K562 (cell line): Measurements from ENCODE around the gene LHPP. TPM values are rescaled to one million over a fixed set of nuclear protein-coding genes. Genes with fewer than 3 reads are reported as not detected.

ENCODE experiments used
- ATAC-seq: fragments of 200-7000 bp; cut with Tn5 transposase; 3 replicates; pipeline ENCODE4 v1.9.1; 2020; ENCODE audit warnings: moderate library complexity
- BruUV-seq: library from RNA; stranded (reverse); fragments of 400-500 nt; replicated peaks from 2 replicates; lab custom pipeline; 2021; lab: Mats Ljungman, UMichigan
- CTCF ChIA-PET: fragments of 300-600 bp; formaldehyde crosslinking; extraction: SDS; loops from one replicate; lab custom pipeline; 2021; ENCODE audit warnings: low intra/inter-chr PET ratio; lab: Yijun Ruan, JAX
- POLR2A ChIA-PET: fragments of 300-600, 350-650 bp; sonication (Branson Sonifier 250); formaldehyde crosslinking; extraction: SDS; loops from one replicate; lab custom pipeline; 2021; ENCODE audit warnings: antibody characterized with exemption, inconsistent platforms; lab: Yijun Ruan, JAX
- DNase-seq, 4 experiments: peaks; one replicate each; pipeline versions ENCODE4 v3.0.0 to v3.0.0-alpha.2; 2011 to 2018; ENCODE audit warnings: low spot score in 3 of 4, mixed read lengths in 3 of 4; ENCODE audit errors: extremely low read depth in 1 of 4
- FAIRE-seq: peaks from 2 replicates; lab custom pipeline; 2011; peaks lifted over from hg19 to GRCh38; lab: Jason Lieb, UNC
- H2AFZ ChIP-seq: 2 replicates; pipeline ENCODE4 v1.6.0; 2011; ENCODE audit warnings: low read depth, low read length, control low read depth, inconsistent platforms
- H3K27ac ChIP-seq: fragments of 200-600 bp; 3 replicates; pipeline ENCODE4 v1.8.0; 2011; ENCODE audit warnings: low read depth, mild to moderate bottlenecking, control low read depth, inconsistent platforms, low read length, moderate library complexity, mixed read lengths; ENCODE audit errors: extremely low read depth
- H3K27me3 ChIP-seq, 2 experiments: fragments of 300-600 bp in 1 of 2; 2 replicates in 1 of 2; 3 replicates in 1 of 2; pipeline versions ENCODE4 v1.6.0 to v1.8.0; 2011; ENCODE audit warnings: inconsistent platforms in 2 of 2, low read length in 2 of 2, mild to moderate bottlenecking in 1 of 2, mixed read lengths in 1 of 2, moderate library complexity in 1 of 2; ENCODE audit not compliant: control insufficient read depth in 2 of 2, insufficient read depth in 2 of 2
- H3K36me3 ChIP-seq: fragments of 300-600 bp; 3 replicates; pipeline ENCODE4 v1.8.0; 2011; ENCODE audit warnings: mild to moderate bottlenecking, low read length, inconsistent platforms; ENCODE audit not compliant: control insufficient read depth, insufficient read depth
- H3K4me1 ChIP-seq, 2 experiments: fragments of 200-600 bp in 1 of 2; replicated peaks in 1 of 2; 2 replicates in 1 of 2; 3 replicates in 1 of 2; pipeline versions ENCODE4 v1.5.1 to v1.8.0; 2011; ENCODE audit warnings: inconsistent platforms in 2 of 2, low read length in 2 of 2, mild to moderate bottlenecking in 1 of 2, mixed read lengths in 1 of 2, moderate library complexity in 1 of 2; ENCODE audit not compliant: control insufficient read depth in 2 of 2, insufficient read depth in 2 of 2
- H3K4me2 ChIP-seq: 2 replicates; pipeline ENCODE4 v1.6.1; 2011; ENCODE audit warnings: low read length, control low read depth, inconsistent platforms, mixed read lengths; ENCODE audit not compliant: insufficient read depth
- H3K4me3 ChIP-seq: fragments of 200-600 bp; sonication (generic), shearing (Covaris generic); 2 replicates; pipeline ENCODE4 v1.5.1; 2016; ENCODE audit warnings: control low read depth, inconsistent platforms
- H3K79me2 ChIP-seq: fragments of 200-600 bp; 3 replicates; pipeline ENCODE4 v1.8.0; 2011; ENCODE audit warnings: low read length, inconsistent platforms; ENCODE audit not compliant: control insufficient read depth, insufficient read depth
- H3K9ac ChIP-seq, 2 experiments: 2 replicates each; pipeline versions ENCODE4 v1.6.0 to v1.6.1; 2011; ENCODE audit warnings: low read depth in 2 of 2, low read length in 2 of 2, control low read depth in 1 of 2, inconsistent platforms in 1 of 2, mild to moderate bottlenecking in 1 of 2, mixed read lengths in 1 of 2; ENCODE audit not compliant: insufficient read depth in 1 of 2
- H3K9me1 ChIP-seq: one replicate; pipeline ENCODE4 v1.6.0; 2011; ENCODE audit warnings: inconsistent platforms, mild to moderate bottlenecking, low read length, moderate library complexity; ENCODE audit not compliant: control insufficient read depth, insufficient read depth
- H3K9me3 ChIP-seq: replicated peaks from 2 replicates; pipeline ENCODE4 v1.5.1; 2011; ENCODE audit warnings: low read depth, low read length, inconsistent platforms; ENCODE audit not compliant: control insufficient read depth, insufficient read depth
- H4K20me1 ChIP-seq: replicated peaks from 2 replicates; pipeline ENCODE4 v1.6.1; 2011; ENCODE audit warnings: low read length, inconsistent platforms, mixed read lengths; ENCODE audit not compliant: control insufficient read depth, insufficient read depth
- ARNT ChIP-seq, 2 experiments: fragments of 450-650 bp; IDR thresholded peaks; 2 replicates each; pipeline ENCODE4 v1.6.1; 2016; ENCODE audit warnings: mild to moderate bottlenecking in 1 of 2
- ATF6 ChIP-seq: sonication (generic); formaldehyde crosslinking; IDR thresholded peaks from 2 replicates; pipeline ENCODE4 v1.4.0; 2020; ENCODE audit warnings: mild to moderate bottlenecking, missing genetic modification reagents
- ATF7 ChIP-seq: fragments of 450-650 bp; IDR thresholded peaks from 2 replicates; pipeline ENCODE4 v1.7.1; 2014; ENCODE audit warnings: mild to moderate bottlenecking, moderate library complexity
- BACH1 ChIP-seq: fragments of 200-800 bp; sonication (Bioruptor generic); IDR thresholded peaks from 2 replicates; pipeline ENCODE4 v1.6.1; 2016; ENCODE audit warnings: missing genetic modification characterization, missing compliant biosample characterization
- CCAR2 ChIP-seq: fragments of 200-400 bp; formaldehyde crosslinking; IDR thresholded peaks from 2 replicates; pipeline ENCODE4 v1.6.1; 2017; ENCODE audit warnings: mild to moderate bottlenecking, low read depth, low read length
- DIDO1 ChIP-seq: fragments of 450-650 bp; IDR thresholded peaks from 2 replicates; pipeline ENCODE4 v1.6.1; 2016; ENCODE audit warnings: low read depth, missing biosample characterization, missing genetic modification characterization
- EP300 ChIP-seq: IDR thresholded peaks from 2 replicates; pipeline ENCODE4 v1.6.1; 2012; ENCODE audit warnings: low read length, improper control_type of control experiment
- HOXB6 ChIP-seq: fragments of 250-450 bp; sonication (Bioruptor Pico); IDR thresholded peaks from 2 replicates; pipeline ENCODE4 v1.5.1; 2022; ENCODE audit warnings: mild to moderate bottlenecking, borderline replicate concordance
- ILK ChIP-seq: fragments of 450-650 bp; IDR thresholded peaks from 2 replicates; pipeline ENCODE4 v1.6.1; 2016; ENCODE audit warnings: missing genetic modification characterization, low read depth, mild to moderate bottlenecking, missing compliant biosample characterization, moderate library complexity, borderline replicate concordance
- KDM4B ChIP-seq, 2 experiments: fragments of 450-650 bp in 1 of 2; sonication (generic) in 1 of 2; IDR thresholded peaks; 2 replicates each; pipeline ENCODE4 v1.6.1; 2016 to 2017; ENCODE audit warnings: borderline replicate concordance in 2 of 2, antibody characterized with exemption in 1 of 2, low read depth in 1 of 2, mild to moderate bottlenecking in 1 of 2
- NONO ChIP-seq, 2 experiments: fragments of 200-400 bp in 1 of 2; fragments of 450-650 bp in 1 of 2; formaldehyde crosslinking in 1 of 2; IDR thresholded peaks; 2 replicates each; pipeline ENCODE4 v1.6.1; 2017; ENCODE audit warnings: low read depth in 2 of 2, mild to moderate bottlenecking in 2 of 2, moderate library complexity in 2 of 2, low read length in 1 of 2
- PURB ChIP-seq: sonication (generic); formaldehyde crosslinking; IDR thresholded peaks from 2 replicates; pipeline ENCODE4 v1.9.0; 2021; ENCODE audit warnings: low read depth, mild to moderate bottlenecking, missing genetic modification reagents
- RBBP5 ChIP-seq: fragments of 200-600 bp; sonication (generic); IDR thresholded peaks from 2 replicates; pipeline ENCODE4 v1.6.1; 2012; ENCODE audit warnings: borderline replicate concordance, mild to moderate bottlenecking, low read length, control low read depth, inconsistent platforms; ENCODE audit not compliant: insufficient read depth, poor library complexity, severe bottlenecking
- TCF7 ChIP-seq: sonication (generic); IDR thresholded peaks from 2 replicates; pipeline ENCODE4 v1.6.1; 2016; ENCODE audit warnings: antibody characterized with exemption, borderline replicate concordance
- WGBS: fragments of 100-300 bp; shearing (Covaris generic); methylation state at CpG from one replicate; pipeline ENCODE4 v1.1.6; 2016; ENCODE audit warnings: low coverage, mixed read lengths; ENCODE audit not compliant: insufficient coverage; ENCODE audit errors: missing lambda C conversion rate; 5-methylcytosine and 5-hydroxymethylcytosine counted together
- in situ Hi-C: fragments of 300-500 bp; cut with MboI; formaldehyde crosslinking; loops from 4 replicates; pipeline ENCODE4 v1.15.0; 2018; ENCODE audit warnings: inconsistent platforms, mixed read lengths
- intact Hi-C: fragments of 100-400 bp; cut with micrococcal nuclease; formaldehyde crosslinking; loops from 2 replicates; pipeline ENCODE4 v1.14.2; 2022
- polyA plus RNA-seq, 8 experiments: library from polyadenylated mRNA; depleted of rRNA in 4 of 8; stranded (reverse) in 5 of 8; unstranded in 3 of 8; fragments of >200 nt; fragmentation: Nextera tagmentation in 2 of 8; fragmentation: Illumina TruSeq in 1 of 8; extraction: Ambion mirVana in 2 of 8; extraction: Trizol in 1 of 8; gene quantifications; 2 replicates each; pipeline versions ENCODE4 v1.2.1 to v1.2.3, GENCODE V29; 2011 to 2014; ENCODE audit warnings: inconsistent platforms in 1 of 8, missing spikeins in 1 of 8
- total RNA-seq, 7 experiments: library from RNA; depleted of rRNA in 6 of 7; stranded (reverse); fragments of >200 nt in 6 of 7; fragmentation: Illumina TruSeq in 2 of 7; extraction: Trizol in 2 of 7; gene quantifications; 2 replicates each; pipeline versions ENCODE4 v1.2.1 to v1.2.3, GENCODE V29; 2011 to 2021; ENCODE audit warnings: low replicate concordance in 1 of 7

The LHPP gene
- total and polyA plus RNA-seq, 9 of the 15 experiments (the other 6 are each of a cell fraction or from before 2014, with no cell fraction given) = 0.34 to 7.4 (median 3.0) TPM

DNA sequence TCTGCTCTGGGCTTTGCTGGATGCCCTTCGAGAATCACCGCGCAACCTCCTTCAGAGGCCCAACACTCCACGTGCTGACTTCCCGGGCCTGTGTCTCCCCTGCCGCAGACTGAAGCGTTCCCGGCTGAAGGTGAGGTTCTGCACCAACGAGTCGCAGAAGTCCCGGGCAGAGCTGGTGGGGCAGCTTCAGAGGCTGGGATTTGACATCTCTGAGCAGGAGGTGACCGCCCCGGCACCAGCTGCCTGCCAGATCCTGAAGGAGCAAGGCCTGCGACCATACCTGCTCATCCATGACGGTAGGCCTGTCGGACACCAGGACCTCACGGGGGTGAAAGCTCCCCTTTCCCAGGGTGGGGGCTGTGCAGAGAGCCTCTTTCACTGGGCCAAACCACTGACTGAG lies 22.4 kb downstream of the LHPP start:
- TF ChIP-seq EP300 (no peak), BACH1 (tag) (no peak), CCAR2 (no peak), NONO (IDR thresholded peaks at IDR 0.05; ENCODE audit: low read depth in 2 of 2, low read length in 1 of 2) (no peak)
- Histone ChIP-seq H4K20me1 (no peaks in the 10 kb centered on the region), H3K4me1 (peaks cover 8 to 16% of the 10 kb centered on the region in 2 experiments; a peak in 4 of 5 replicates), H3K4me3 (no peak overlapping the region), H2AFZ (no peak overlapping the region), H3K79me2 (no peaks in the 10 kb centered on the region), H3K9me3 (no peaks in the 10 kb centered on the region; the same call in 1 of the 2 replicates), H3K9ac (no peak overlapping the region), H3K36me3 (no peaks in the 10 kb centered on the region), H3K9me1 (no peaks in the 10 kb centered on the region), H3K27me3 (no peaks in the 10 kb centered on the region), H3K27ac (no peak overlapping the region), H3K4me2 (no peak overlapping the region)
- no peak for DNase-seq
- no TSS peak for BruUV-seq
- ChIA-PET CTCF (no interaction called here), POLR2A (interaction anchor here (1.3 to 1.9 kb wide), 2 partner anchors 11 to 68 kb away, joined by 3 to 8 read pairs; no protein-coding TSS in a partner anchor)
- FAIRE-seq = no peak
- WGBS = 82% methylated on average over 12 of the region's 17 CpGs
- no peak for ATAC-seq
- in situ Hi-C loops = no loop called here
- intact Hi-C loops = no loop called here

- Histone ChIP-seq H3K27me3 (no peaks in the 10 kb centered on the region), H4K20me1 (no peaks in the 10 kb centered on the region), H3K4me3 (no peak overlapping the region), H3K9me1 (no peaks in the 10 kb centered on the region), H3K4me1 (peaks cover 8 to 16% of the 10 kb centered on the region in 2 experiments; a peak in 4 of 5 replicates), H3K4me2 (no peak overlapping the region), H3K79me2 (no peaks in the 10 kb centered on the region), H3K27ac (no peak overlapping the region), H3K9ac (no peak overlapping the region), H3K36me3 (no peaks in the 10 kb centered on the region), H2AFZ (no peak overlapping the region), H3K9me3 (no peaks in the 10 kb centered on the region; the same call in 1 of the 2 replicates)
- intact Hi-C loops = loop anchor here (5.0 kb wide), 1 partner anchor 62 kb away; no protein-coding TSS in a partner anchor
- CTCF ChIA-PET = no interaction called here
- in situ Hi-C loops = no loop called here
- ATAC-seq (no peak), DNase-seq (no peak), FAIRE-seq (no peak)
- WGBS = 40% methylated on average over 2 of the region's 2 CpGs
- POLR2A ChIA-PET = interaction anchor here (1.3 kb wide), 1 partner anchor 69 kb away, joined by 3 read pairs; no protein-coding TSS in a partner anchor
- no TSS peak for BruUV-seq
- TF ChIP-seq TCF7 (no peak), ARNT (IDR thresholded peaks at IDR 0.05) (no peak), RBBP5 (no peak), ILK (tag) (no peak), DIDO1 (tag) (no peak), PURB (CRISPR knock-in tag) (no peak), KDM4B (IDR thresholded peaks at IDR 0.05; ENCODE audit: borderline replicate concordance in 2 of 2, low read depth in 1 of 2) (no peak), HOXB6 (CRISPR knock-in tag) (no peak), ATF7 (no peak), ATF6 (CRISPR knock-in tag) (no peak)
These were observed 23.0 kb downstream of the LHPP start for GRCh38 chr10:124484661-124485060.
